IMR-90 (cell line): Measurements from ENCODE around the gene RIPK4. TPM values are rescaled to one million over a fixed set of nuclear protein-coding genes. Genes with fewer than 3 reads are reported as not detected.

ENCODE experiments used
- ATAC-seq: fragments of 200-7000 bp; cut with Tn5 transposase; 2 replicates; pipeline ENCODE4 v1.9.1; 2020; ENCODE audit warnings: low read depth, mild to moderate bottlenecking, moderate library complexity
- BruUV-seq: library from RNA; stranded (reverse); fragments of 400-500 nt; replicated peaks from 2 replicates; lab custom pipeline; 2021; lab: Mats Ljungman, UMichigan
- CTCF ChIA-PET: fragments of 300-600 bp; formaldehyde crosslinking; extraction: SDS; loops from one replicate; lab custom pipeline; 2021; ENCODE audit warnings: antibody characterized with exemption; lab: Yijun Ruan, JAX
- POLR2A ChIA-PET: fragments of 300-600 bp; sonication (Branson Sonifier 250); formaldehyde crosslinking; loops from one replicate; lab custom pipeline; 2022; ENCODE audit warnings: antibody characterized with exemption; ENCODE audit not compliant: unreplicated experiment; lab: Charles Lee
- DNase-seq: peaks from one replicate; pipeline ENCODE4 v3.0.0; 2013
- H2AFZ ChIP-seq: replicated peaks from 2 replicates; pipeline ENCODE3; 2013; ENCODE audit warnings: low read length, mild to moderate bottlenecking; ENCODE audit not compliant: poor library complexity
- H2AK5ac ChIP-seq: 2 replicates; pipeline ENCODE4 v1.6.1; 2013; ENCODE audit warnings: low read depth, low read length, inconsistent platforms
- H2AK9ac ChIP-seq: replicated peaks from 2 replicates; pipeline ENCODE3; 2013; ENCODE audit warnings: mild to moderate bottlenecking, low read depth, low read length, moderate library complexity; ENCODE audit not compliant: poor library complexity
- H2BK120ac ChIP-seq: 2 replicates; pipeline ENCODE4 v1.6.1; 2013; ENCODE audit warnings: low read depth, low read length, inconsistent platforms
- H2BK15ac ChIP-seq: 3 replicates; pipeline ENCODE4 v1.6.1; 2013; ENCODE audit warnings: low read depth, low read length, inconsistent platforms
- H2BK20ac ChIP-seq: 2 replicates; pipeline ENCODE4 v1.6.1; 2013; ENCODE audit warnings: low read depth, mild to moderate bottlenecking, inconsistent platforms, low read length, moderate library complexity
- H2BK5ac ChIP-seq: 2 replicates; pipeline ENCODE4 v1.6.1; 2013; ENCODE audit warnings: mild to moderate bottlenecking, low read depth, low read length, inconsistent platforms; ENCODE audit not compliant: poor library complexity, severe bottlenecking
- H3K14ac ChIP-seq: replicated peaks from 2 replicates; pipeline ENCODE4 v1.6.1; 2013; ENCODE audit warnings: low read depth, low read length, inconsistent platforms
- H3K18ac ChIP-seq: 2 replicates; pipeline ENCODE4 v1.6.1; 2013; ENCODE audit warnings: low read depth, low read length, control low read depth
- H3K23ac ChIP-seq: 2 replicates; pipeline ENCODE4 v1.6.1; 2013; ENCODE audit warnings: low read depth, low read length, inconsistent platforms
- H3K27ac ChIP-seq: 2 replicates; pipeline ENCODE4 v1.5.1; 2013; ENCODE audit warnings: mild to moderate bottlenecking, control low read depth, low read length; ENCODE audit not compliant: insufficient read depth
- H3K27me3 ChIP-seq: 2 replicates; pipeline ENCODE4 v1.6.1; 2013; ENCODE audit warnings: low read length; ENCODE audit not compliant: control insufficient read depth, insufficient read depth
- H3K36me3 ChIP-seq: 2 replicates; pipeline ENCODE4 v1.6.1; 2013; ENCODE audit warnings: low read length, mixed read lengths; ENCODE audit not compliant: control insufficient read depth, insufficient read depth
- H3K4ac ChIP-seq: 2 replicates; pipeline ENCODE4 v1.6.1; 2013; ENCODE audit warnings: low read depth, low read length, inconsistent platforms
- H3K4me1 ChIP-seq: 2 replicates; pipeline ENCODE4 v1.6.1; 2013; ENCODE audit warnings: low read length, mixed read lengths; ENCODE audit not compliant: control insufficient read depth, insufficient read depth
- H3K4me2 ChIP-seq: 2 replicates; pipeline ENCODE4 v1.6.1; 2013; ENCODE audit warnings: low read depth, mild to moderate bottlenecking, control low read depth, low read length, moderate library complexity
- H3K4me3 ChIP-seq: 2 replicates; pipeline ENCODE4 v1.5.1; 2013; ENCODE audit warnings: low read depth, mild to moderate bottlenecking, control low read depth, low read length, moderate library complexity; ENCODE audit not compliant: insufficient read depth
- H3K56ac ChIP-seq: 2 replicates; pipeline ENCODE4 v1.6.1; 2013; ENCODE audit warnings: low read length, inconsistent platforms; ENCODE audit not compliant: insufficient read depth; ENCODE audit errors: extremely low read depth
- H3K79me1 ChIP-seq, 2 experiments: 2 replicates each; pipeline ENCODE4 v1.6.1; 2013; ENCODE audit warnings: low read length in 2 of 2, inconsistent platforms in 1 of 2, low read depth in 1 of 2
- H3K9ac ChIP-seq: 2 replicates; pipeline ENCODE4 v1.6.1; 2013; ENCODE audit warnings: low read depth, low read length, control low read depth
- H3K9me1 ChIP-seq: 2 replicates; pipeline ENCODE4 v1.6.1; 2013; ENCODE audit warnings: low read length, inconsistent platforms; ENCODE audit not compliant: insufficient read depth
- H3K9me3 ChIP-seq: 2 replicates; pipeline ENCODE4 v1.6.1; 2013; ENCODE audit warnings: low read length; ENCODE audit not compliant: control insufficient read depth, insufficient read depth
- H4K20me1 ChIP-seq: 2 replicates; pipeline ENCODE4 v1.6.1; 2013; ENCODE audit warnings: low read length, inconsistent platforms; ENCODE audit not compliant: insufficient read depth
- H4K5ac ChIP-seq: 2 replicates; pipeline ENCODE4 v1.6.1; 2013; ENCODE audit warnings: mild to moderate bottlenecking, low read depth, low read length, control low read depth
- H4K8ac ChIP-seq, 2 experiments: 2 replicates each; pipeline ENCODE4 v1.6.1; 2013; ENCODE audit warnings: low read depth in 2 of 2, low read length in 2 of 2, control low read depth in 1 of 2, inconsistent platforms in 1 of 2
- H4K91ac ChIP-seq: 2 replicates; pipeline ENCODE4 v1.6.1; 2013; ENCODE audit warnings: low read depth, low read length, inconsistent platforms; ENCODE audit not compliant: insufficient read depth
- ELK1 ChIP-seq: fragments of 150-350 bp; IDR thresholded peaks from 2 replicates; pipeline ENCODE4 v1.6.1; 2016; ENCODE audit warnings: low read depth, mild to moderate bottlenecking, low read length, moderate library complexity, borderline replicate concordance
- MAFK ChIP-seq: IDR thresholded peaks from 2 replicates; pipeline ENCODE4 v1.6.1; 2012; ENCODE audit warnings: low read depth, low read length, improper control_type of control experiment
- MAZ ChIP-seq: IDR thresholded peaks from 2 replicates; pipeline ENCODE4 v1.6.1; 2012; ENCODE audit warnings: low read depth, mild to moderate bottlenecking, low read length, improper control_type of control experiment, moderate library complexity, borderline replicate concordance
- WGBS, 2 experiments: methylation state at CpG; one replicate each; pipeline versions ENCODE4 v1.1.5 to v1.1.7; 2013; ENCODE audit warnings: missing lambda C conversion rate in 2 of 2; ENCODE audit not compliant: insufficient read length in 1 of 2; ENCODE audit errors: extremely low coverage in 2 of 2; 5-methylcytosine and 5-hydroxymethylcytosine counted together
- dilution Hi-C: fragments of 300-500 bp; cut with HindIII; formaldehyde crosslinking; loops from one replicate; pipeline ENCODE4 v1.14.3; 2018; ENCODE audit warnings: low sequenced_read_pairs; ENCODE audit not compliant: unreplicated experiment
- in situ Hi-C: fragments of 300-500 bp; cut with MboI; formaldehyde crosslinking; loops from 3 replicates; pipeline ENCODE4 v1.14.3; 2019; ENCODE audit warnings: low sequenced_read_pairs, inconsistent platforms, mixed read lengths
- intact Hi-C: fragments of 100-400 bp; cut with micrococcal nuclease; formaldehyde crosslinking; loops from 2 replicates; pipeline ENCODE4 v1.10.0; 2022
- polyA plus RNA-seq, 3 experiments: library from polyadenylated mRNA; depleted of rRNA; stranded (reverse); fragments of >200 nt; gene quantifications; 2 replicates each; pipeline ENCODE4 v1.2.3, GENCODE V29; 2012; ENCODE audit warnings: low replicate concordance in 1 of 3
- total RNA-seq: library from RNA; depleted of rRNA; stranded (reverse); fragments of >200 nt; gene quantifications from 2 replicates; pipeline ENCODE4 v1.2.3, GENCODE V29; 2012

Gene RIPK4
- total and polyA plus RNA-seq, 2 of the 4 experiments (the other 2 are of a cell fraction): under 0.01 to 0.03 TPM

GRCh38 chr21:41731081-41731480, 35.8 kb downstream of the RIPK4 start:
- H2BK120ac ChIP-seq: no peak overlapping the region
- in situ Hi-C loops (no loop called here), dilution Hi-C loops (no loop called here), intact Hi-C loops (no loop called here)
- peaks cover 32% of the 10 kb centered on the region for H3K27me3 ChIP-seq
- no peak overlapping the region for H3K4me2 ChIP-seq
- ATAC-seq (no peak), DNase-seq (no peak)
- 0 out of 2 replicates have a peak, but pooled peaks cover 5% of the 10 kb centered on the region for H3K4me1 ChIP-seq
- no peaks in the 10 kb centered on the region for H3K36me3 ChIP-seq
- H2AK5ac ChIP-seq: no peak overlapping the region
- no peak overlapping the region for H3K4me3 ChIP-seq
- H3K14ac ChIP-seq: no peak overlapping the region
- no peaks in the 10 kb centered on the region for H4K20me1 ChIP-seq
- no peak overlapping the region for H3K56ac ChIP-seq
- H3K79me1 ChIP-seq: no peaks in the 10 kb centered on the region
- no peak overlapping the region for H2AFZ ChIP-seq
- peaks cover 2% of the 10 kb centered on the region for H3K9me3 ChIP-seq
- H3K9ac ChIP-seq: no peak overlapping the region
- no TSS peak for BruUV-seq
- H3K27ac ChIP-seq: no peak overlapping the region
- no peak overlapping the region for H4K5ac ChIP-seq
- ChIA-PET POLR2A (no interaction called here), CTCF (no interaction called here)
- H2BK5ac ChIP-seq: no peak overlapping the region
- peaks cover 6% of the 10 kb centered on the region for H3K9me1 ChIP-seq
- no peak overlapping the region for H2AK9ac ChIP-seq
- no peak overlapping the region for H2BK20ac ChIP-seq
- no peak overlapping the region for H3K18ac ChIP-seq
- no peak overlapping the region for H3K4ac ChIP-seq
- H2BK15ac ChIP-seq: no peak overlapping the region
- H4K91ac ChIP-seq: no peak overlapping the region
- TF ChIP-seq MAFK (no peak), ELK1 (no peak), MAZ (no peak)
- no peak overlapping the region for H4K8ac ChIP-seq
- H3K23ac ChIP-seq: no peak overlapping the region
- no CpG with 5 or more reads among the region's 2 CpGs for WGBS, 2 experiments
